NCI-H2081 (cell line): ENCODE data around the gene CPLX1.
"Not testable (repeated sequence)": the region's sequence is repeated elsewhere in the genome, so short reads cannot be mapped to it uniquely, and the experiment has no call there.

Experiments
- DNase-seq, 2 experiments: peaks; one replicate each; lab custom pipeline; 2025; lab: John Stamatoyannopoulos, UW

The CPLX1 gene

DNA sequence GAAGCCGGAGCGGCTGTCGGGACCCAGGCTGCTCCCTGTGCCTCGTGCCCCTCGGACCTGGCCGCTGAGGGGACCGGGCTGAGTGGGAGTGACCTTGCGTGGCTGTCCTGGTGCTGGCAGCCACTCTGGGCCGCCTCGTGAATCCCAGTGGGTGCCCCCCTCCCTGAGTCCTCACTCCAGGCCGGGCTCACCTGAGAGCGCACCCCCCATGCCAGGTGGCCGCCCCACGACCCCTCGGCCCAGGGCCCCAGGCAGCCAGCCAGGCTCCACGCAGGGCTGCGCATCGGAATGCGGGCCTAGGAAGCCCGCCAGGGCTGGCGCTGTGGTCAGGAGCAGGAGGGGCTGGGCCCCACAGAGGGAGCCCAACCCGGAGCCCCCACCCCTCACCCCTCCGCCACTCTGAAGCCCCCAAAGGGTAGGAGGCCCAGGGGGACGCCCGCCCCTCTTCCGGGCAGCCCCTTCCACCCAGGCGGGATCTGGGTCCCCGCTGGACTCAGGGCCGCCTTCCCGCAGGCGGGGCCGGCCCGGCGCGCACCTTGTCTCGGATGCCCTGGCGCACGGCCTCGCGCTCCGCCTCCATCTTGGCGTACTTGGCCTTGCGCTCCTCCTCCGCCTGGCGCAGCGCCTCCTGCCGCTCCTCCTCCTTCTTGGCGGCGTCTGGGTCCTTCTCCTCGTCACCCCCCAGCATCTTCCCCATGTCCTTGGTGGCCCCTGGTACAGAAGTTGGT is 33.9 kb downstream of the CPLX1 start:
- no peak for DNase-seq

DNA sequence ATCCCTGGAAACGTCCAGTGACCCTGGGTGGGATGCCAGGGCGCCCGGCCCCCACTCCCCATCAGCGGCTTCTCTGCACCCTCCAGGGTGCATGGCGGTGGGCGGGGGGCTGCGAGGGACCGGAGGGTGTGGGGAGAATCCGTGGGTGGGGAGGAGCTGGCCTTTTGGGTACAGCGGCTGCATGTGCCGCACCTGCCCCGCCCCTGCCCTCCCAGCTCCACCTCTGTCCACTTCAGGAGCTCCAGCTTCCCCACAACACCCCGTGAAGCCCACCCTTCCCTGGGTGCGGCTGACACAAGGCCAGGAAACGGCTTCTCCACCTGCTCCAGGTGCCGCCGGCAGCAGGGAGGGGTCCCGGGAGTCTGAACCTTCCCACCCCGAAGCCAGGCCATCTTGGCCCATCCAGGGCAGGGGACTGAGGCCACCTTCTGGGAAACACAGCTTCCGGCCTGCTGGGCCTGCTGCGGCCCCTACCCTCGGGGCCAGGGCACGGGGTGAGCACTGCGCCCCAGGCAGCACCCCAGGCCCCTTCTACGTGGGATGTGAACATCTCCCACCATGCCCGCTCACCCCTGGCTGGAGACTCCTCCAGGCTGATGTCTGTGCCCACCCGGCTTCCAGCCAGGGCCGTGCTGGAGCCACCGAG is 34.6 kb downstream of the CPLX1 start:
- DNase-seq = no peak

DNA sequence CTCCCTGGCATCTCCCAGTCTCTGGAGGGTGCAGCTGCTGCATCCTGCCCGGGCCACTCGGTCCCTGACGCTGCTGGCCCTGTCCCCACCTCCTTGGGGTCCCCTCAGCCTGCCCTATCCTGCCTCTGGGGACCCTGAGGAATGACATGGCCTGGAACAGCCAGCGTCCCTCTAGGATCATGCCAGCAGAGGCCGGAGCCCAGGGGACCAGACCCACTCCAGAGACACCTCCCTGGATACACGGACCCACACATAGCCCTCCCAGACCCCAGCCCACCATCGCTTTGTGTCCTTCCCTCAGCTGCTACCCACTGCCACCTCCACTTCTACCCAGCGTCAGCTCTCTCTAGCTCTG is 35.5 kb downstream of the CPLX1 start:
- DNase-seq = no peak

DNA sequence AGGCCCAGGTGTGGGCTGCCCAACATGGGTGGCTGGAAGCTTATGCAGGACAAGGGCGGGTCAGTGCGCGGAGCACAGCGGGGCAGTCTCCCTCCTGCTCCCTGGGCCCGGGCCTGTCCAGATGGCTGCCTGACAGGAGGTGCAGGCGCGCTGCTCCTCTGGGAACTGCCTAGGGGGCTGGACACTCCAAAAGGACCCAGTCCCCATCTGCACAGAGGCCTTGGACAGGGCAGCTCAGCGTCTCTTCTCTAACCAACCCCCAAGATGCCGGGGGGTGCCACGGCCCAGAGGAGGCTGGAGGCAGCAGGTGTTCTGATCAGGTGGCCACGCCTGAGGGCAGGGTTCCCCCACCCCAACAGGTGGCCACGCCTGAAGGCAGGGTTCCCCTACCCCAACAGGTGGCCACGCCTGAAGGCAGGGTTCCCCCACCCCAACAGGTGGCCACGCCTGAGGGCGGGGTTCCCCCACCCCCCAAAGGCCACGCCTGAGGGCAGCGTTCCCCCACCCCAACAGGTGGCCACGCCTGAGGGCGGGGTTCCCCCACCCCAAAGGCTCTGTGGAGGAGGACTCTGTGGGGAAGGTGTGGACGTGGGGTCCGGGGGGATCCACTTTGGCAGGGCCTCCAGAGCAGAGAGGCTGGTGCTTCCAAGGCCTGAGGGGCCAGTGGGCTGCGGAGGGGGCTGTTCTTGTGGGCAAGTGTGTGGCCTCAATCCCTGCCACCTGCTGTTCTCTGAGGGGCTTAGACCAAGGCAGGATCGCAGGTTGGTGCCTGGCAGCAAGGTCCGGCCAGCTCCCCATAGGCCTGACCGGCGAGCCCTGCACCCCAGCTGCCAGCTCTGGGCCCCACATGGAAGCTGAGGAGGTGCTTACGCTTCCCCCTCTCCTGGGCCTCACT is 36.1 kb downstream of the CPLX1 start:
- DNase-seq = no peak

DNA sequence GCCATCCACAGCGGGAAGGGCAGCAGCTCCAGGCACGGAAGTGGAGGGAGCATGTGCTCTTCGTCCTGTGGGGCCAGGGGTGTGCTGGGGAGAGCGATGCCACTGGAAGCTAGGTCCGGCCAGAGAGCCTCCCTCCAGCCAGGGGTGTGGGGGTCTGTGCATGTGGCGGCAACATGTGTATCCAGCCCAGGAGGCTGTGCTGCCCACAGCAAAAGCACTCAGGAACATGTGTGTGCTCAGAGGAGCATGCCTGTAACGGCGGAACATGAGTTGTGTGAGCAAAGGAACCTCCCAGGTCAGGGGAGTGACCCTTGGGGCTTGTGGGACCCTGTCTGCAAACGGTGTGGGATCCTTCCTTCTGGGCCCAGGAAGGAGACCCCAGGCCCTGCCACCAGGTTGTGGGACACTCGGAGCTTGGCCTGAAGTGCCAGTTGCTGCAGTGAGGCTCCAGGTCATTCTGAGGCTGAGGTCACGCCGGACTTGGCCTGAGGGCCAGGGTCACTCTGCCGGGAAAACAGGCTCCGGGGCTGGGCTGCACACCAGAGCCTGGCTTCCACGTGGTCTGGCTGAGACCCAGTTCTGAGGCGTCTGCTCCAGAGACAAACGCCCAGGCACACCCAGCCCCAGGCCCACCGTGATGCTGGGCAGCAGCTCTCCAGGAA is 37.2 kb downstream of the CPLX1 start:
- no peak for DNase-seq

DNA sequence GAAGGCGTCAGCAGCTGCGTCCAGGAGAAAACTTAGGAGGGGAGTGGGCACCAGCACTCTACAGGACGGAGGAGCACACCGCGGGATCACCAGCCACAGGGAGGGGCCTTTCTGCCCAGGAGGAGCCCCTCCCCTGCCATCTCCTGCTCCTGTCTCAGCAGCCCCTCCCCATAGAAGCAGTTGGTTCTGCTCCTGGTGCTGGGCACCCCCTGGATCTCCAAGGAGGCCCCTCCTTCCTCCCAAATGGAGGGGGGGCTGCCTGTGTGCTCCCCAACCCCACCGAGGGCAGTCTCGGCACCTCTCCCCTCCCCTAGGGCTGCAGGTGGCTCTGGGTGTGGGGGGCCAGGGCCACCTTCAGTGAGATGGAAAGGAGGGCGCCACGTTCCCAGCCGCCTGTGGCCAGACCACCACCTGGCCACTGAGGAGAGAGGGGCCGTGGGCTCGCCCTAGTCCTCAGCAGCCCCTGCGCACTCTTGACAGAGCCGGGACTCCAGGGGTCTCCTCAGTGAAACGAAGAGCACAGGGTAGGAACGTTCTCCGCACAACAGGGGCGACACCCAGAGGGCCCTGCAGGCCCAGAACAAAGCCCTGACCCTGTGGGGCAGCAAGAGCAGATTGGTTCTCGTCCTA is 37.8 kb downstream of the CPLX1 start:
- no peak for DNase-seq

DNA sequence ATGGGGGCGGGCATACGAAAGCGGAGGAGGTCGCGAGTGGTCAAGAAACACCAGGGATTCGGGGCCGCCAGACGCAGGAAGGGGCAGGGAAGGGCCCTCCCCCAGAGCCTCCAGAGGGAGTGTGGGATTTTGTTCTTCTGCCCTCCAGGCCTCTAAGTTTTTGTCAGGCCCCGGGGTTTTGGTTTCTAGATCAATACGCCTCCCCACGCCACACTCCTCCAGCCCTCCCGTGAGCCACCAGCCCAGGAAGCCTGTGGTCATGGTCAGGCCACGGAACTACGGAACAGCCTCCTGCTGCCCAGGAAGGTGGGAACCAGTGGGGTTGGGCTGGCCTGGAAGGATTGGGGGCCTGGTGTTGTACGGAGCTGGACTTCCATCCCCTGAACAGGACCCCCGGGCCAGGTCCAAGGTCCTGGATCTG is 38.4 kb downstream of the CPLX1 start:
- DNase-seq = no peak

DNA sequence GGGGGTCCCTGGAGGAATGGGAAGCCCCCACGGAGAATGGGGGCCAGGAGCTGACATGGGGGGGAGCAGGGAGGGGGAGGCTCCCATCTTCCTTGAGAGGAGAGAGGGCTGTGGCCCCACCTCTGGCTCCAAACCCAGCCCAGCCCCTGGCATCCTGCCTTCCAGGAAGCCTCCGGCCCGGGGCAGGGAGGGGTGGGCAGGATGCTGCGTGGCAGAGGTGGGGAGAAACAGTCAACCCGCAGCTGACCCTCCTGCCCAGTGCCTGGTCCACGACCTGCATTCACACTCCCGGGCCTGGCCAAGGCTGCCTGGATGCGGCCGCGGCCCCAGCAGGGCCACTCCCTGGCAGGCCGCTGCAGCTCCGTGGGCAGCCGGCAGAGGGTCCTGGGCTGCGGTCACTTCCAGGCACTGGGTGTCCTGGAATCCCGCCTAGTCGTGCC is 39.0 kb downstream of the CPLX1 start:
- no peak for DNase-seq

DNA sequence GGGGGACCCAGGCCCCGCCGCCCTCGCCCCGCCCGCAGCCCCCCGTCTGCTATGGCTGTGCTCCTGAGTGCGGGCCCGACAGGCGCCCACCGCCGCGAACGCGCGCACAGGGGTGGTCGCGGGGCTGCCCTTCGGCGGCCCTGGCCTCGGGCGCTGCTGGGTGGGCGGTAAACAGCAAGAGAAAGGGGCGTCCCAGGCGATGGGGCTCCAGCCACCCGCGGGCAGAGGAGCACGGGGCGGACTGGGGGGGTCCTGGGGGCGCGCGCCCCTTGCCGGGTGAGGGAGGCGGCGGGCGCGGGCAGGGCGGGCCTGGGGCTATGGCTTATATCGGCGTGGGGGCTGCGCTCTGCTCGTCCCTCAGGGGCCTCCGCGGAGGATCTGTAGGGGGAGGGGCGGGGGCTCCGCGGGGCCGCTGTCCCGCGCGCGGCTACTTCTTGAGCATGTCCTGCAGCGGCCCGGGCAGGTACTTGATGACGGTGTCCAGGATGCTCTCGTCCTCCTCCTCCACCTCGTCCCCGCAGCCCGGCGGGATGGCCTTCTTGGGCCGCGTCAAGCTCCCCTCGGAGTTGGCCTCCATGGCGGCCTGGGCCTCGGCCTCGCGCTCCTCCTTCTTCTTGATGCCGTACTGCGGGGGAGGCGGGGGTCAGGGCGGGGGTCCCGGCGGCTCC is 39.7 kb downstream of the CPLX1 start:
- no peak for DNase-seq

DNA sequence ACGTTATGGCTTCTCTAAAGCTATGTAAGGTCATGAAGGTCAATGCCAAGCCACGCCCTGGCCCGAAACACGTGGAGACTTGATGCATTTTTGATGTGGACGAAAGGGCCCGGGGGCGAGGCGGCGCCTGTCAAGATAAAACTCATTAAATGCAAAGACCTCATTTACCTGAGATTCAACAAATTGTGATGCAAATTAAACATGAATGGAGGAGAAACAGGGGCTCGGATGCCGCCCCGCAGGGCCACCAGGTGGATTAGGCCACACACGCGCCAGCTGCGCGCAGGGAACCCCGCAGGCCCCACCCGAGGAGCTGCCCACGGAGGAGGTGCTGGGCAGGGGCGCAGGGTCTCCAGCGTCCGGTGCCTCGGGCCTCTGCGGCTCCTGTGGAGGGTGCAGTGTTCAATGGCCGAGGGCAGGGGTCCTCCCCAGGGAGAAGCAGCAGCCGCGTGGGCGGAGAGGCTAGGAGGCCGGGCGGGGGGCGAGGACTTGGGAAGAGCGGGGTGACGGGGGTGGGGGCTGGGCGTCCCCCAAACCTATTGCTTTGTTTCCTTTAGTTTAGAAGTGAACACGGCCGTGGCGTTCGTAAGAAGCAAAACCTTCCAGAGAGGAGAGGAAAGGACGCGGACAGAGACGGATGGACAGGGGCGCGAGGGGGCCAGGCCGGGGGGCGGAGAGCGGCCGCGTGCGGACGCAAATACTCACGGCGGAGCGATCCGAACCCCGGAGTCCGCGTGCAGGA is 40.4 kb downstream of the CPLX1 start:
- DNase-seq = no peak

DNA sequence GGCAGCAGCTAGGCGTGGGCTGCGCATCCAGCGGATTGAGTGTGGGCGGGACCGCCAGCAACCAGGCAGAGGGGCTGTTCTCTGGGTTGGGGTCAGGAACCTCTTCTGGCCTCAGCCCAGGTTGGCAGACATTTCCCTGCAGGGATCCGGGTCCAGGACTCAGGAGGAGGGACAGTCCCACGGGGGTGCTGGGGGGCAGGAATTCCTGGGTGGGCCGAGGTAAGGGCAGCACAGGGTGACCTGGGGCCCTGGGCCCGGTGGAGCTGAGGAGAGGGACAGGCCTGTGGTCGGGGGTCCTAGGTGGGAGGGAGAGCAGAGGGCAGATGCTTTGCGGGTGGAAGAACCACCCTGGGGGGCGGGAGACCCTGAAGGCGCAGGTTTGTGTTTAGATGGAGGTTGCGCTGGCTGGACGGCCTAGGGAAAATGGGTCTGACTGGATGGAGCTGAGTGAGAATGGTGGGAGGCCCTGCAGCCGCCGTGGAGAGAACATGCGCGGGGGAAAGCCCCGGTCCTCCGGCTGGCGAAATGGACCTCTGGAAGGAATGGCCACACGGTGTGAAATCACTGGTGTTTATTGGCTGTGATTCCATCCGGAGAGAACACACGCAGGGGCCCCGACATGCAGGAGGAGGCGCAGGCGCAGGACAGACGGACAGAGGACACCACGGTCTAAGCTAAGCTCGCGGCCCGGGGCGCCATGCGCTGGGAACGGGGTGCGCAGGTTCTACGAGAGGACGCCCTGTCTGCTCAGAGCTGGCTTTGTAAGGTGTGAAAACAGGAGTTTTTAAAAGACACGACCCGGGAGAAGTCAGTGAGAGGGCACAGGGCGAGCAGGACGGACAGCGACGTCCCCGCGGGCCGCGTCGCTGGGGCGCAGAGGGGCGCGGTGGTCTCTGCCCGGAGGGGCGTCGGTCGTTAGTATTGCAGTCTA is 41.3 kb downstream of the CPLX1 start:
- no peak for DNase-seq

DNA sequence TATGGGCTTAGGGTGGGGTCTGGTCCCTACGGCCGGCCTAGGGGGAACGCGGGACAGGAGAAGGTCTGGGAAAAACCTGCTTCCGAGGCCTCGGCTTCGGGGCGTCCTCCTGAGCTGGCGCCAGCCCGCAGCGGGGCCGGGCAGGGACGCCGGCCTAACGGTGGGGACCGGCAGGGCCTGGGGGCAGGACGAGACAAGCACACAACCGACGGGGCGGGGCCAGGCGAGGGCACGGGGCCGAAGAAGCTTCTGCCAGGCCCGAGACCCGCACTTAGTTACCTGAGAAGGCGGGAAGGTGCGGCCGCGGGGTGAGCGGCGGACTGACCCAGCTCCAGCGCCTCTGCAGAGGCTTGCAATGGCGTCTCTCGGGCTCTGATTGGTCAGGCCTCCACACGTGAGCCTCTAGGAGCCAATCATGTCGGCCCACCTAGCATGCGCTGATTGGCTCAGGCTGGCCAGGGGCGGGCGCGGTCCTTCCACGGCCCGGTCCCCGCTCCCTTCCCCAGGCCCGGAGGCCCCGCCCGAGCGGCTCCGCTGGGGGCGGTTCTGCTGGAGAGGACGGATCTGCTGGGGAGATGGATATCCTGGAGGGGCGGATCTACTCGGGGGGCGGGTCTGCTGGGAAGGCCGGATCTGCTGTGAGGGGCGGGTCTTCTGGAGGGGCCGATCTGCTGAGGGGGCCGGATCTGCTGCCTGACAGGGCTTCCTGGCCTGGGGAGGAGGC is 44.3 kb downstream of the CPLX1 start:
- DNase-seq = peak; percentile 99

DNA sequence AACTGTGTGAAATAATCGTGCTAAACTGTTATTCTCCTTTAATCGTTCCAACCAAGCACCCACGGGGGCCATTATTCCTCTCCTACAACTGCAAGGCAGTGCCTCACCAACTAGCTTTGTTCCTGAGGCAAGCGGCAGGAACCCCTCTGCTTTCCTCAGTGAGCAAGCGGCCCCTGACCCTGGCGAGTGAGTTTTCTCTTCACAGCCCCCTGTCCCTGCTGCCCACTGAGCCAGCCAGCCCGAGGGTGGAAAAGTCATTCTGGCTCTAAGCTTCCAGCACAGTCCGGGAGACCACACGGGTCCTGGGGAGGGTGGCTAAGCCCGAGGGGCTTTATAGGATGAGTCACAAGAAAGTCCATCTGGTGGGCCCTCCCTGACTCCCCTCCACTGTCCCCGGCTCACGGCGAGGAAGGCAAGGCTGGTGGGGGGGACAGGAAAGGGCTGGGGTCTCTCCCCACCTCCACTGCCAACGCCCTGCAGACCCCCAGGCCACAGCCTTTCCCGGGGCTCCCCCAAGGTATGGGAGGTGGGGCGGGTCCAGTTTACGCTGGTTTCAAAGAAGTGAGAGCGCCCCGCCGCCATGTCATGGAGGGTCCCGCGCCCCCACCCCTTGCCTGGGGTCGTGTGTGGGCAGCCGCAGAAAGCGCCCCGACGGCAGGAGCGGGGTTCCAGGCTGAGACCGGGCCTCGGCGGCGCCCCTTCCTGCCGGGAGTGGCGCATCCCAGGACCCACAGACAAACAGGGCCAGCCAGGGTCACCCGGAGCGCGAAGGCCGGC is 45.0 kb downstream of the CPLX1 start:
- DNase-seq = no peak

DNA sequence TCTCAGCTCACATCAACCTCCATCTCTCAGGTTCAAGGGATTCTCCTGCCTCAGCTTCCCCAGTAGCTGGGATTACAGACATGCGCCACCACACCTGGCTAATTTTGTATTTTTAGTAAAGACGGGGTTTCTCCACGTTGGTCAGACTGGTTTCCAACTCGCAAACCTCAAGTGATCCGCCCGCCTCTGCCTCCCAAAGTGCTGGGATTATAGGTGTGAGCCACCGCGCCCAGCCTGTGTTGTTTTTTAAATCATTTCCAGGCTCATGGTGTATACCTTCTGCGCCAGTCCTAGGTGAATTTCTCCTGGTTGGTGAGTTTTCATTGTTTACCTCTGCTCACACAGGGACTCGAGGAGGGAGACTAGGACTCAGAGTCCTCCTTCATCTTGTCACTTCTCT is 45.7 kb downstream of the CPLX1 start:
- not testable (repeated sequence) for DNase-seq

DNA sequence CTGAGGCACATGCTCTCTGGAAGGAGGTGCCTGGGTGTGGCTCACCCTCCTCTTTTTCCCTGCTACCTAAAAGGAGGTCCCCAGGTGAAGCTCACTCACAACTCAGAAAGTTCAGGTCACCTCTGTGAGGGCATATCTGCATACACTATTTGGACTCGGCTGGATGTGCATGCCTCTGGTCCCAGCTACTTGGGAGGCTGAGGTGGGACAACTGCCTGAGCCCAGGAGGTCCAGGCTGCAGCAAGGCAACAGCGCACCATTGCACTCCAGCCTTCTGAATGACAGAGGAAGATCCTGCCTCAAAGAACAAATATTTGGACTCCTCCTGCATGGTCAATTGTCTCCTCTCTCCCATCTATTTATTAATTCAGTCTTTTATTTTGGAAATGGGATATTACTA is 46.4 kb downstream of the CPLX1 start:
- no peak for DNase-seq

DNA sequence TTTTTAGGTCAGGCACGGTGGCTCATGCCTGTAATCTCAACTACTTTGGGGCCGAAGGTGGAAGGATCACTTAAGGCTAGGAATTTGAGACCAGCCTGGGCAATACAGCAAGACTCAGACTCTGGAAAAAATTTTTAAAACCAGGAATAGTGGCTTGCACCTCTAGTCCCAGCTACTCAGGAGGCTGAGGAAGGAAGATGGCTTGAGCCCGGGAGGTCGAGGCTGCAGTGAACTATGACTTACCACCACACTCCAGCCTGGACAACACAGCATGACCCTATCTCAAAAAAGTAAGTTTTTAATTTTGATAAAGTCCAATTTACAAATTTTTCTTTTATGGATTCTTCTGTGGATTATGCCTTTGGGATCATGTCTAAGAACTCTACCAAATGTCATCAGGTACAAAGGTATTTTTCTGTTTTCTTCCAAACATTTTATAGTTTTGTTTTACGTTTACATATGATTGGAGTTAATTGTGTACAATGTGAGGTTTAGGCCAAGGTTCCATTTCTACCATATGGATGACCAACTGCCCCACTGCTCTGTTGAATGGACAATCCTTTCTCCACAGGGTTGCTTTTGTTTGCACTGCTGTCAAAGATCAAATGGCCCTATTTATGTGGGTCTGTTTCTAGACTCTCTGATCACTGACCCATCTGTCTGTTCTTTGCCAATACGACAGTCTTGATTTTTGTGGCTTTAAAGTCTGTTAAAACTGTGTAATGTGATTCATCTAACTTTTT is 48.2 kb downstream of the CPLX1 start:
- no peak for DNase-seq

DNA sequence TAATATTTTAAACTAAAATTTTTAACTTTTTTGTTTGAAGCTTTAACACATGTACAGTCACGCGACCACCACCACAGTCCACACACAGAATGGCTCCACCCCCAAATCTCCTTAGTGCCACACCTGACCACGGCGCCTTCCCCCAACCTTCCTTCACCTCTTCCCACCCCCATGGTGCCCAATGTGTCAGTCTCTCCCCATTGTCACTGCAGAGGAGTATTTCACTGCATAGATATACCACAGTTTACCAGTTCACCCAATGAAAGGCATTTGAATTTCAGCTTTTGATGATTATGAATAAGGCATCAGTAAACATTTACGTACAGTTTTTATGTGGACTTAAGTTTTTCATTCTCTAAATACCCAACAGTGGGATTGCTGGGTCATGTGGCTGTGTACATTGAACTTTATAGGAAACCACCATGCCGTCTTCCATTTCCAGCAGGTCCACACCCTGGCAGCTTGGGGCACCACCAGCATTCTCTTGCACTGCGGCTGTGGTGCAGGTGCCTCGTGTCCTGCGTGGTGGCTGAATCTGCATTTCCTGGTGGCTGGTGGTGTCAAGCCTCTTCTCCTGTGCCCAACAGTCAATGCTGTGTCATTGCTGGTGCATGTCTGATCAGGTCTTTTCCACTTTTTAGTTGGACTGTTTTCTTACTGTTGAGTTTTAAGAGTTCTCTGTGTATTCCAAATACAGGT is 49.0 kb downstream of the CPLX1 start:
- no peak for DNase-seq
